ENCODE measurements around the gene EPOP. TPM values are rescaled to one million over a fixed set of nuclear protein-coding genes. Genes with fewer than 3 reads are reported as not detected.

EPOP gene
- total RNA-seq, 1 donor from 2014 or later, result 0.51 TPM

GRCh38 chr17:38687286-38687685 is 12.5 kb upstream of the EPOP start:
- ATAC-seq (no peak), DNase-seq (ENCODE audit: missing footprints) (no peak)
- intact Hi-C loops (cut with DNase I), result no loop called here

GRCh38 chr17:38685491-38685890 is 10.7 kb upstream of the EPOP start:
- intact Hi-C loops (cut with DNase I), result no loop called here
- DNase-seq (ENCODE audit: missing footprints), result peak; percentile 79
- ATAC-seq, result peak; percentile 67

GRCh38 chr17:38681096-38681495 is 6.3 kb upstream of the EPOP start:
- DNase-seq (ENCODE audit: missing footprints), result no peak
- no peak for ATAC-seq
- intact Hi-C loops (cut with DNase I), result no loop called here

- intact Hi-C loops (cut with DNase I), result loop anchor here (1.0 to 2.0 kb wide), 2 partner anchors 25 to 56 kb away; no protein-coding TSS in a partner anchor
- ATAC-seq (no peak), DNase-seq (ENCODE audit: missing footprints) (no peak)
These were observed 3.1 kb upstream of the EPOP start for GRCh38 chr17:38677819-38678218.

GRCh38 chr17:38676706-38677504 is 2.1 kb upstream of the EPOP start:
- intact Hi-C loops (cut with DNase I), result loop anchor here (1.0 to 2.0 kb wide), 2 partner anchors 26 to 57 kb away; no protein-coding TSS in a partner anchor
- peak; percentile 78 for ATAC-seq
- peak; percentile 86 for DNase-seq (ENCODE audit: missing footprints)

GRCh38 chr17:38674014-38674748 is 576 bp downstream of the EPOP start:
- no peak for DNase-seq (ENCODE audit: missing footprints)
- intact Hi-C loops (cut with DNase I), result no loop called here
- ATAC-seq, result peak; percentile 7

- intact Hi-C loops (cut with DNase I), result no loop called here
- DNase-seq (ENCODE audit: missing footprints) (no peak), ATAC-seq (no peak)
These were observed 1.1 kb downstream of the EPOP start for GRCh38 chr17:38673707-38674013.

- DNase-seq (ENCODE audit: missing footprints) (no peak), ATAC-seq (no peak)
- intact Hi-C loops (cut with DNase I), result no loop called here
These were observed 1.7 kb downstream of the EPOP start for GRCh38 chr17:38672788-38673706.

- intact Hi-C loops (cut with DNase I), result no loop called here
- ATAC-seq (no peak), DNase-seq (ENCODE audit: missing footprints) (no peak)
These were observed 2.6 kb downstream of the EPOP start for GRCh38 chr17:38671939-38672720.

- intact Hi-C loops (cut with DNase I), result loop anchor here (5.0 to 10.0 kb wide), 4 partner anchors 157 to 315 kb away; partner anchors contain the start of gene SOCS7
- ATAC-seq (no peak), DNase-seq (ENCODE audit: missing footprints) (no peak)
These were observed 5.2 kb downstream of the EPOP start for GRCh38 chr17:38669520-38669919.

- intact Hi-C loops (cut with DNase I), result loop anchor here (1.0 to 10.0 kb wide), 5 partner anchors 109 to 313 kb away; partner anchors contain the start of gene SOCS7
- DNase-seq (ENCODE audit: missing footprints) (no peak), ATAC-seq (no peak)
These were observed 7.0 kb downstream of the EPOP start for GRCh38 chr17:38667787-38668122.

GRCh38 chr17:38667099-38667786 is 7.5 kb downstream of the EPOP start:
- DNase-seq (ENCODE audit: missing footprints) (peak; percentile 75), ATAC-seq (peak; percentile 68)
- intact Hi-C loops (cut with DNase I), result loop anchor here (1.0 to 10.0 kb wide), 5 partner anchors 109 to 312 kb away; partner anchors contain the start of gene SOCS7

GRCh38 chr17:38663964-38664644 is 10.7 kb downstream of the EPOP start:
- intact Hi-C loops (cut with DNase I), result loop anchor here (5.0 to 10.0 kb wide), 2 partner anchors 57 to 309 kb away; partner anchors contain the start of genes SOCS7 and SRCIN1
- no peak for ATAC-seq
- no peak for DNase-seq (ENCODE audit: missing footprints)

- intact Hi-C loops (cut with DNase I), result loop anchor here (5.0 to 10.0 kb wide), 2 partner anchors 56 to 308 kb away; partner anchors contain the start of genes SOCS7 and SRCIN1
- DNase-seq (ENCODE audit: missing footprints), result no peak
- peak; percentile 49 for ATAC-seq
These were observed 11.5 kb downstream of the EPOP start for GRCh38 chr17:38663125-38663751.

GRCh38 chr17:38660097-38661025 is 14.4 kb downstream of the EPOP start:
- ATAC-seq (no peak), DNase-seq (ENCODE audit: missing footprints) (no peak)
- intact Hi-C loops (cut with DNase I), result loop anchor here (5.0 to 10.0 kb wide), 2 partner anchors 53 to 306 kb away; partner anchors contain the start of genes SOCS7 and SRCIN1

Data from Right ventricle myocardium inferior (tissue), 1 donor.